HepG2 (cell line): ENCODE results near the gene ZIM2. TPM values are rescaled to one million over a fixed set of nuclear protein-coding genes. Genes with fewer than 3 reads are reported as not detected.
A peak's percentile ranks its signal among the peaks of the same experiment; 100 is the strongest.

Experiments
- MYC ChIP-seq: sonication (generic); formaldehyde crosslinking; IDR thresholded peaks from 2 replicates; pipeline ENCODE4 v1.9.0; 2021; ENCODE audit warnings: missing genetic modification reagents, borderline replicate concordance
- PITX1 ChIP-seq: sonication (generic); formaldehyde crosslinking; IDR thresholded peaks from 2 replicates; pipeline ENCODE4 v1.5.1; 2020; ENCODE audit warnings: mild to moderate bottlenecking, missing genetic modification reagents
- RBFOX2 ChIP-seq: fragments of 200-400 bp; formaldehyde crosslinking; IDR thresholded peaks from 2 replicates; pipeline ENCODE4 v1.6.1; 2017; ENCODE audit warnings: low read depth, mild to moderate bottlenecking, low read length
- SMC3 ChIP-seq: IDR thresholded peaks from 2 replicates; pipeline ENCODE4 v1.6.1; 2011; ENCODE audit warnings: low read length, improper control_type of control experiment
- SOX5 ChIP-seq: IDR thresholded peaks from 2 replicates; pipeline ENCODE4 v1.6.1; 2016; ENCODE audit warnings: borderline replicate concordance
- TARDBP ChIP-seq: sonication (generic); formaldehyde crosslinking; IDR thresholded peaks from 2 replicates; pipeline ENCODE4 v1.8.0; 2022; ENCODE audit warnings: mild to moderate bottlenecking, missing genetic modification reagents
- ZNF414 ChIP-seq: sonication (generic); formaldehyde crosslinking; IDR thresholded peaks from 2 replicates; pipeline ENCODE4 v1.5.0; 2020; ENCODE audit warnings: missing genetic modification reagents
- ZNF451 ChIP-seq: sonication (generic); formaldehyde crosslinking; IDR thresholded peaks from 2 replicates; pipeline ENCODE4 v1.5.0; 2020; ENCODE audit warnings: mild to moderate bottlenecking, missing genetic modification reagents
- ZNF768 ChIP-seq: sonication (generic); formaldehyde crosslinking; IDR thresholded peaks from 2 replicates; pipeline ENCODE4 v1.4.0; 2020; ENCODE audit warnings: missing genetic modification reagents
- polyA plus RNA-seq, 8 experiments: library from polyadenylated mRNA; depleted of rRNA in 3 of 8; stranded (reverse) in 7 of 8; unstranded in 1 of 8; fragments of >200 nt; fragmentation: Illumina TruSeq in 4 of 8; extraction: Trizol in 4 of 8; gene quantifications; 2 replicates each; pipeline versions ENCODE4 v1.2.1 to v1.2.3, GENCODE V29; 2011 to 2016; ENCODE audit warnings: low read depth in 4 of 8, missing spikeins in 1 of 8, mixed read lengths in 1 of 8; ENCODE audit not compliant: insufficient read depth in 1 of 8
- total RNA-seq, 5 experiments: library from RNA; depleted of rRNA; stranded (reverse); fragments of >200 nt; fragmentation: Illumina TruSeq; extraction: Trizol; gene quantifications; 2 replicates each; pipeline ENCODE4 v1.2.3, GENCODE V29; 2016; ENCODE audit warnings: low read depth in 1 of 5
- TF ChIP-seq, protein P1 (sequence below), 2 experiments: fragments of 450-650 bp in 1 of 2; sonication (generic) in 1 of 2; formaldehyde crosslinking in 1 of 2; IDR thresholded peaks; 2 replicates each; pipeline versions ENCODE4 v1.6.1 to v1.8.0; 2016 to 2022; ENCODE audit warnings: antibody characterized with exemption in 1 of 2, mild to moderate bottlenecking in 1 of 2, missing genetic modification reagents in 1 of 2
- TF ChIP-seq, protein P2 (sequence below): sonication (generic); formaldehyde crosslinking; IDR thresholded peaks from 2 replicates; pipeline ENCODE4 v1.5.0; 2020; ENCODE audit warnings: mild to moderate bottlenecking, missing genetic modification reagents, borderline replicate concordance
- TF ChIP-seq, protein P3 (sequence below): sonication (generic); formaldehyde crosslinking; IDR thresholded peaks from 2 replicates; pipeline ENCODE4 v1.4.0; 2020; ENCODE audit warnings: missing genetic modification reagents

Gene ZIM2
- total and polyA plus RNA-seq, 2 of the 13 experiments (the other 11 are each of a cell fraction or from before 2014, with no cell fraction given), result 7.2 to 10.3 TPM

- TF ChIP-seq, protein P1, sequence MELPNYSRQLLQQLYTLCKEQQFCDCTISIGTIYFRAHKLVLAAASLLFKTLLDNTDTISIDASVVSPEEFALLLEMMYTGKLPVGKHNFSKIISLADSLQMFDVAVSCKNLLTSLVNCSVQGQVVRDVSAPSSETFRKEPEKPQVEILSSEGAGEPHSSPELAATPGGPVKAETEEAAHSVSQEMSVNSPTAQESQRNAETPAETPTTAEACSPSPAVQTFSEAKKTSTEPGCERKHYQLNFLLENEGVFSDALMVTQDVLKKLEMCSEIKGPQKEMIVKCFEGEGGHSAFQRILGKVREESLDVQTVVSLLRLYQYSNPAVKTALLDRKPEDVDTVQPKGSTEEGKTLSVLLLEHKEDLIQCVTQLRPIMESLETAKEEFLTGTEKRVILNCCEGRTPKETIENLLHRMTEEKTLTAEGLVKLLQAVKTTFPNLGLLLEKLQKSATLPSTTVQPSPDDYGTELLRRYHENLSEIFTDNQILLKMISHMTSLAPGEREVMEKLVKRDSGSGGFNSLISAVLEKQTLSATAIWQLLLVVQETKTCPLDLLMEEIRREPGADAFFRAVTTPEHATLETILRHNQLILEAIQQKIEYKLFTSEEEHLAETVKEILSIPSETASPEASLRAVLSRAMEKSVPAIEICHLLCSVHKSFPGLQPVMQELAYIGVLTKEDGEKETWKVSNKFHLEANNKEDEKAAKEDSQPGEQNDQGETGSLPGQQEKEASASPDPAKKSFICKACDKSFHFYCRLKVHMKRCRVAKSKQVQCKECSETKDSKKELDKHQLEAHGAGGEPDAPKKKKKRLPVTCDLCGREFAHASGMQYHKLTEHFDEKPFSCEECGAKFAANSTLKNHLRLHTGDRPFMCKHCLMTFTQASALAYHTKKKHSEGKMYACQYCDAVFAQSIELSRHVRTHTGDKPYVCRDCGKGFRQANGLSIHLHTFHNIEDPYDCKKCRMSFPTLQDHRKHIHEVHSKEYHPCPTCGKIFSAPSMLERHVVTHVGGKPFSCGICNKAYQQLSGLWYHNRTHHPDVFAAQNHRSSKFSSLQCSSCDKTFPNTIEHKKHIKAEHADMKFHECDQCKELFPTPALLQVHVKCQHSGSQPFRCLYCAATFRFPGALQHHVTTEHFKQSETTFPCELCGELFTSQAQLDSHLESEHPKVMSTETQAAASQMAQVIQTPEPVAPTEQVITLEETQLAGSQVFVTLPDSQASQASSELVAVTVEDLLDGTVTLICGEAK (IDR thresholded peaks at IDR 0.05), result no peak
- TF ChIP-seq, protein P1 (CRISPR knock-in tag; IDR thresholded peaks at IDR 0.05), result peak; percentile 55; the same call in 1 of the 2 replicates
- TF ChIP-seq MYC, result 0 out of 2 replicates have a peak, but pooled peaks have one; percentile 8
- peak; percentile 77 for TF ChIP-seq RBFOX2
- peak; percentile 50; the same call in 1 of the 2 replicates for TF ChIP-seq ZNF414 (CRISPR knock-in tag)
- no peak for TF ChIP-seq SOX5 (CRISPR knock-in tag)
- 0 out of 2 replicates have a peak, but pooled peaks have one; percentile 31 for TF ChIP-seq PITX1 (CRISPR knock-in tag)
- peak; percentile 3; the same call in 1 of the 2 replicates for TF ChIP-seq SMC3
- 0 out of 2 replicates have a peak, but pooled peaks have one; percentile 7 for TF ChIP-seq TARDBP (CRISPR knock-in tag)
- TF ChIP-seq, protein P2, sequence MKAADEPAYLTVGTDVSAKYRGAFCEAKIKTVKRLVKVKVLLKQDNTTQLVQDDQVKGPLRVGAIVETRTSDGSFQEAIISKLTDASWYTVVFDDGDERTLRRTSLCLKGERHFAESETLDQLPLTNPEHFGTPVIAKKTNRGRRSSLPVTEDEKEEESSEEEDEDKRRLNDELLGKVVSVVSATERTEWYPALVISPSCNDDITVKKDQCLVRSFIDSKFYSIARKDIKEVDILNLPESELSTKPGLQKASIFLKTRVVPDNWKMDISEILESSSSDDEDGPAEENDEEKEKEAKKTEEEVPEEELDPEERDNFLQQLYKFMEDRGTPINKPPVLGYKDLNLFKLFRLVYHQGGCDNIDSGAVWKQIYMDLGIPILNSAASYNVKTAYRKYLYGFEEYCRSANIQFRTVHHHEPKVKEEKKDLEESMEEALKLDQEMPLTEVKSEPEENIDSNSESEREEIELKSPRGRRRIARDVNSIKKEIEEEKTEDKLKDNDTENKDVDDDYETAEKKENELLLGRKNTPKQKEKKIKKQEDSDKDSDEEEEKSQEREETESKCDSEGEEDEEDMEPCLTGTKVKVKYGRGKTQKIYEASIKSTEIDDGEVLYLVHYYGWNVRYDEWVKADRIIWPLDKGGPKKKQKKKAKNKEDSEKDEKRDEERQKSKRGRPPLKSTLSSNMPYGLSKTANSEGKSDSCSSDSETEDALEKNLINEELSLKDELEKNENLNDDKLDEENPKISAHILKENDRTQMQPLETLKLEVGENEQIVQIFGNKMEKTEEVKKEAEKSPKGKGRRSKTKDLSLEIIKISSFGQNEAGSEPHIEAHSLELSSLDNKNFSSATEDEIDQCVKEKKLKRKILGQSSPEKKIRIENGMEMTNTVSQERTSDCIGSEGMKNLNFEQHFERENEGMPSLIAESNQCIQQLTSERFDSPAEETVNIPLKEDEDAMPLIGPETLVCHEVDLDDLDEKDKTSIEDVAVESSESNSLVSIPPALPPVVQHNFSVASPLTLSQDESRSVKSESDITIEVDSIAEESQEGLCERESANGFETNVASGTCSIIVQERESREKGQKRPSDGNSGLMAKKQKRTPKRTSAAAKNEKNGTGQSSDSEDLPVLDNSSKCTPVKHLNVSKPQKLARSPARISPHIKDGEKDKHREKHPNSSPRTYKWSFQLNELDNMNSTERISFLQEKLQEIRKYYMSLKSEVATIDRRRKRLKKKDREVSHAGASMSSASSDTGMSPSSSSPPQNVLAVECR (CRISPR knock-in tag), result peak; percentile 82
- TF ChIP-seq, protein P3, sequence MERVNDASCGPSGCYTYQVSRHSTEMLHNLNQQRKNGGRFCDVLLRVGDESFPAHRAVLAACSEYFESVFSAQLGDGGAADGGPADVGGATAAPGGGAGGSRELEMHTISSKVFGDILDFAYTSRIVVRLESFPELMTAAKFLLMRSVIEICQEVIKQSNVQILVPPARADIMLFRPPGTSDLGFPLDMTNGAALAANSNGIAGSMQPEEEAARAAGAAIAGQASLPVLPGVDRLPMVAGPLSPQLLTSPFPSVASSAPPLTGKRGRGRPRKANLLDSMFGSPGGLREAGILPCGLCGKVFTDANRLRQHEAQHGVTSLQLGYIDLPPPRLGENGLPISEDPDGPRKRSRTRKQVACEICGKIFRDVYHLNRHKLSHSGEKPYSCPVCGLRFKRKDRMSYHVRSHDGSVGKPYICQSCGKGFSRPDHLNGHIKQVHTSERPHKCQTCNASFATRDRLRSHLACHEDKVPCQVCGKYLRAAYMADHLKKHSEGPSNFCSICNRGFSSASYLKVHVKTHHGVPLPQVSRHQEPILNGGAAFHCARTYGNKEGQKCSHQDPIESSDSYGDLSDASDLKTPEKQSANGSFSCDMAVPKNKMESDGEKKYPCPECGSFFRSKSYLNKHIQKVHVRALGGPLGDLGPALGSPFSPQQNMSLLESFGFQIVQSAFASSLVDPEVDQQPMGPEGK (CRISPR knock-in tag), result peak; percentile 15; the same call in 1 of the 2 replicates
- peak; percentile 49; the same call in 1 of the 2 replicates for TF ChIP-seq ZNF768 (CRISPR knock-in tag)
- 0 out of 2 replicates have a peak, but pooled peaks have one; percentile 14 for TF ChIP-seq ZNF451
Observed at GRCh38 chr19:56837492-56838023, 3.0 kb downstream of the ZIM2 start (continued).
